DND-41 (cell line): ENCODE data around the gene DUOXA2.
"Not testable (repeated sequence)": the region's sequence is repeated elsewhere in the genome, so short reads cannot be mapped to it uniquely, and the experiment has no call there.

Experiments used
- ATAC-seq: fragments of 200-7000 bp; cut with Tn5 transposase; 3 replicates; pipeline ENCODE4 v1.9.1; 2021; ENCODE audit warnings: low read depth; ENCODE audit not compliant: insufficient read depth
- DNase-seq: peaks from one replicate; pipeline ENCODE4 v3.0.0-alpha.2; 2020
- H2AFZ ChIP-seq: 2 replicates; pipeline ENCODE4 v1.6.0; 2012; ENCODE audit warnings: low read depth, low read length
- H3K27ac ChIP-seq: 2 replicates; pipeline ENCODE4 v1.5.1; 2012; ENCODE audit warnings: low read length, inconsistent platforms
- H3K27me3 ChIP-seq: fragments of 200-600 bp; sonication (generic); 2 replicates; pipeline ENCODE4 v1.6.0; 2012; ENCODE audit warnings: low read length, mild to moderate bottlenecking, inconsistent platforms; ENCODE audit not compliant: insufficient read depth, poor library complexity
- H3K36me3 ChIP-seq: 2 replicates; pipeline ENCODE4 v1.5.1; 2012; ENCODE audit warnings: low read length, inconsistent platforms; ENCODE audit not compliant: insufficient read depth
- H3K4me1 ChIP-seq: 2 replicates; pipeline ENCODE4 v1.5.1; 2012; ENCODE audit warnings: mild to moderate bottlenecking, low read length; ENCODE audit not compliant: insufficient read depth
- H3K4me2 ChIP-seq: 2 replicates; pipeline ENCODE4 v1.6.0; 2012; ENCODE audit warnings: mild to moderate bottlenecking, moderate library complexity, low read length, inconsistent platforms; ENCODE audit not compliant: insufficient read depth
- H3K4me3 ChIP-seq, 2 experiments: fragments of 200-600 bp in 1 of 2; shearing (Covaris generic) in 1 of 2; 2 replicates each; pipeline ENCODE4 v1.5.1; 2012 to 2016; ENCODE audit warnings: inconsistent platforms in 2 of 2, low read length in 2 of 2, mild to moderate bottlenecking in 2 of 2, low read depth in 1 of 2, moderate library complexity in 1 of 2
- H3K79me2 ChIP-seq: 2 replicates; pipeline ENCODE4 v1.6.0; 2012; ENCODE audit warnings: low read length, inconsistent platforms; ENCODE audit not compliant: insufficient read depth
- H3K9ac ChIP-seq: 2 replicates; pipeline ENCODE4 v1.6.0; 2012; ENCODE audit warnings: low read depth, mild to moderate bottlenecking, inconsistent platforms, low read length, moderate library complexity
- H3K9me3 ChIP-seq: 2 replicates; pipeline ENCODE4 v1.5.1; 2012; ENCODE audit warnings: low read length, moderate library complexity, mild to moderate bottlenecking, inconsistent platforms; ENCODE audit not compliant: insufficient read depth, severe bottlenecking
- H4K20me1 ChIP-seq: 2 replicates; pipeline ENCODE4 v1.6.0; 2012; ENCODE audit warnings: low read length; ENCODE audit not compliant: insufficient read depth
- EZH2 ChIP-seq: IDR thresholded peaks from 3 replicates; pipeline ENCODE4 v1.6.1; 2012; ENCODE audit warnings: borderline replicate concordance, low read depth, mild to moderate bottlenecking, moderate library complexity, low read length, inconsistent platforms; ENCODE audit not compliant: severe bottlenecking
- TF ChIP-seq, protein P1 (sequence below): IDR thresholded peaks from 2 replicates; pipeline ENCODE4 v1.5.1; 2012; ENCODE audit warnings: borderline replicate concordance, low read length, moderate library complexity, mild to moderate bottlenecking; ENCODE audit not compliant: poor library complexity, severe bottlenecking; ENCODE audit errors: extremely low read depth

The DUOXA2 gene

DNA sequence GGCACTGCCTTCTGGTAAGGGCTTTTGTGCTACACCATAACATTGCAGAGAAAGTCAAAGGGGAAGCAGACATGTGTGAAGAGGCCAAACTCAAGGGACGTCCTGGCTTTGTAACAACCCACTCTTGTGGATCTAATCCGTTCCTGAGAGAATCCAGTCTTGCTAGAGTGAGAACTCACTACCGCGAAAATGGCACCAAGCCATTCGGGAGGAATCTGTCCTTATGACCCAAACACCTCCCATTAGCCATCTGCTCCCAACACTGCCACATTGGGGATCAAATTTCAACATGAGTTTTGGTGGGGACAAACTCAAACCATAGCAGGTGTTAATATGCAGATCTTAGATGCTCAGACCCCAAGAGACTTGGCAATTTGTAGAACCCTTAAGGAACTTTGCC lies 34.9 kb upstream of the DUOXA2 start:
- H3K4me3 ChIP-seq, H3K27me3 ChIP-seq, H3K79me2 ChIP-seq, H3K27ac ChIP-seq, H3K4me1 ChIP-seq, DNase-seq, H4K20me1 ChIP-seq, H3K4me2 ChIP-seq, H3K9ac ChIP-seq, H3K9me3 ChIP-seq, ATAC-seq, H2AFZ ChIP-seq, H3K36me3 ChIP-seq: not testable (repeated sequence)

DNA sequence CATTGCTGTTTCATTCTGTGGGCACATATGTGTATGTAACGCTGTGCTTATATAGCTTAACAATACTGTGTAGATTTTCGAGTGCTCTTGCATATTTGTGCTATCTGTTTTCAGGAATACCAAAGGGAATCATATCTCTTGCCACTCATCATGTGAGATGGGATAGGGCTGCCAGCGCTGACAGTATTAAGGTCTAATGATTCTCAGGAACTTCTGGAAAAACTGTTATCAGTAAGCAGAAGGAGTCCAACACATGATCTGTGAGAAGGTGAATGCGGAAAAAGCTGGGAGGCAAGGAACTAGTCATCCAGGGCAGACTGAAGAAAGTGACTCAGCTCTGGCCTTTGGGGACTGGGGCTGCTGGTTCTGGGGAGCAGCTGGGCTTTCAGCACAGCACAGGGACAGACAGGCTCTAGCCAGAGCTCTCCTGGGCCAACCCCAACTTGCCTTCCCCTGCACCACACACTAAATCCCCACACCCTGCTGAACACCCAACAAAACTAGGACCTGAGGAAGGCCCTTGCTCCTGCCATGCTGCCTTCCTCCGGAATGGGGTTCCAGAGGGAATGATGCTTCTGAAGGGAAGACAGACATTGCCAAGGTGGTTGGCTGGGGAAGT lies 34.4 kb upstream of the DUOXA2 start:
- H3K27ac ChIP-seq, DNase-seq, H3K79me2 ChIP-seq, H3K36me3 ChIP-seq, H2AFZ ChIP-seq, H4K20me1 ChIP-seq, H3K4me2 ChIP-seq, H3K4me3 ChIP-seq, H3K9me3 ChIP-seq, H3K27me3 ChIP-seq, ATAC-seq, H3K4me1 ChIP-seq, H3K9ac ChIP-seq: not testable (repeated sequence)

DNA sequence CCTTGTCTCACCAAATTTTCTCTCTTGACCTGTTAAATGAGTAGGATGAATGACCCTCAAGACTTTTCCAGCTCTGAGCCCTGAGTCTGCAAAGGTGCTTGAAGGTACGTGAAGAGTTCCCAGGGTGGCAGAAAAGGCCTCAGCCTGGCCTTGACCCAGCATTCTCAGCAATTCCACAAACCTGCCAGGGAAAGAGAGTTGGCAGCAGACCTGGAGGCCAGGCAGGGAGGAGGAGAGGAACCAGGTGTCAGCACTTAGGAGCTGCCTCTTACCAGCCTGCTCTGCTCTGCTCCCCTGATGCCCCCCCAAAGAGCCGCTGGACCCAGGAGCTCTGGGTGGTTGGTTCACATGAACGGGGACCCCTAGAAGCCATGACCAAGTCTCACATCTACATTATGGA lies 33.5 kb upstream of the DUOXA2 start:
- H3K27ac ChIP-seq, H3K4me2 ChIP-seq, H2AFZ ChIP-seq, H3K36me3 ChIP-seq, H3K9ac ChIP-seq, H3K4me3 ChIP-seq, DNase-seq, H3K9me3 ChIP-seq, ATAC-seq, H3K79me2 ChIP-seq, H3K4me1 ChIP-seq, H3K27me3 ChIP-seq, H4K20me1 ChIP-seq: not testable (repeated sequence)

DNA sequence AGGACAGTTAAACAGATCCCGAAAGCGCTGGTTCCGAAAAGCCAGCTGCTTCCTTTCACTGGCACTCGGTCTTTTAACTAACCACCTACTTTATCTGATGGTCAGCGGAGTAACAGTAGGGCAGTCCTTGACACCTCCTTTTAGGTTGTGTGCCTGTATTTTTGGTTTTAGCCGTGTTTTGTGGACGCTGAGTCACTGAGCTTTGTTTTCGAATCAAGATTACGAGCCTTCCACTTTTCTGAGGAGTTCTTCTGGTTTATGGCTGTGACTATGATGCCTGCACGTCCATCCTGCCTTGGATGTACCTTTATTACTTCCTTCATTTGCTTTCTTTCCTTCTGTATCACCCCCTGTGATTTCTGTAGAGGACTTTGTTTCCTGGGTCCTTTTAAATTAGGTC lies 31.7 kb upstream of the DUOXA2 start:
- not testable (repeated sequence) for H3K4me1 ChIP-seq, H3K27ac ChIP-seq, H3K27me3 ChIP-seq, H3K4me3 ChIP-seq, H2AFZ ChIP-seq, H3K4me2 ChIP-seq, H3K9me3 ChIP-seq, DNase-seq, ATAC-seq, H4K20me1 ChIP-seq, H3K36me3 ChIP-seq, H3K9ac ChIP-seq, H3K79me2 ChIP-seq

DNA sequence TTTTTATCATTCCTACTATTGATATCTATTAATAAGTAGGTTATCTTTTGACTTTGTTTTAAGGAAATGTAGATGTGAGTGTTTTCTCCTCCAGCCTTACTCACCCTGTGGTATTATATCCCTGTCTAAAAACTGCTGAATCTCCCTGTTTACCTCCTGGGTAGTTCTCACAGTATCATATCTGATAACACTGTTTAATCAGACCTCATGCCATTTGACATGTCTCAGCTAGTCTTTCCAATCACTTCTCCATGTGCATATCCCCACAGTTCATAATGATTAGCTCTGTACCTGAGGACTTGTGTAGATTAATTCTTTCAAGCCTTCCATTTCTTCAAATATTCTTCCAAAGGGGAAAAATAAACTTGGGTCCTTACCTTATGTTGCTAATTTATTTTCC lies 30.9 kb upstream of the DUOXA2 start:
- no peak for DNase-seq
- TF ChIP-seq, protein P1, sequence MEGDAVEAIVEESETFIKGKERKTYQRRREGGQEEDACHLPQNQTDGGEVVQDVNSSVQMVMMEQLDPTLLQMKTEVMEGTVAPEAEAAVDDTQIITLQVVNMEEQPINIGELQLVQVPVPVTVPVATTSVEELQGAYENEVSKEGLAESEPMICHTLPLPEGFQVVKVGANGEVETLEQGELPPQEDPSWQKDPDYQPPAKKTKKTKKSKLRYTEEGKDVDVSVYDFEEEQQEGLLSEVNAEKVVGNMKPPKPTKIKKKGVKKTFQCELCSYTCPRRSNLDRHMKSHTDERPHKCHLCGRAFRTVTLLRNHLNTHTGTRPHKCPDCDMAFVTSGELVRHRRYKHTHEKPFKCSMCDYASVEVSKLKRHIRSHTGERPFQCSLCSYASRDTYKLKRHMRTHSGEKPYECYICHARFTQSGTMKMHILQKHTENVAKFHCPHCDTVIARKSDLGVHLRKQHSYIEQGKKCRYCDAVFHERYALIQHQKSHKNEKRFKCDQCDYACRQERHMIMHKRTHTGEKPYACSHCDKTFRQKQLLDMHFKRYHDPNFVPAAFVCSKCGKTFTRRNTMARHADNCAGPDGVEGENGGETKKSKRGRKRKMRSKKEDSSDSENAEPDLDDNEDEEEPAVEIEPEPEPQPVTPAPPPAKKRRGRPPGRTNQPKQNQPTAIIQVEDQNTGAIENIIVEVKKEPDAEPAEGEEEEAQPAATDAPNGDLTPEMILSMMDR, result no peak
- TF ChIP-seq EZH2, result no peak

More for the DNA sequence above, 30.9 kb upstream of the DUOXA2 start:
- Histone ChIP-seq H4K20me1 (no peaks in the 10 kb centered on the region), H3K4me1 (no peaks in the 10 kb centered on the region), H3K4me3 (no peak overlapping the region), H3K79me2 (no peaks in the 10 kb centered on the region), H2AFZ (no peak overlapping the region), H3K27ac (no peak overlapping the region), H3K9me3 (no peaks in the 10 kb centered on the region), H3K4me2 (no peak overlapping the region), H3K27me3 (no peaks in the 10 kb centered on the region), H3K36me3 (no peaks in the 10 kb centered on the region), H3K9ac (no peak overlapping the region)
- no peak for ATAC-seq
